Activated CD4-positive, CD25-positive, alpha-beta regulatory T cell treated with anti-CD3 and anti-CD28 coated beads, Interleukin-2, amount 50 U/mL, for 24 hours (primary cell): ENCODE data around the gene USF3.
A peak's percentile ranks its signal among the peaks of the same experiment; 100 is the strongest.

Source experiments
- ATAC-seq, 2 donors: fragments of 150-1000 bp; cut with Tn5 transposase; one replicate each; pipeline ENCODE4 v1.10.0; 2021; ENCODE audit warnings: mild to moderate bottlenecking in 1 of 2, moderate library complexity in 1 of 2

The USF3 gene

DNA sequence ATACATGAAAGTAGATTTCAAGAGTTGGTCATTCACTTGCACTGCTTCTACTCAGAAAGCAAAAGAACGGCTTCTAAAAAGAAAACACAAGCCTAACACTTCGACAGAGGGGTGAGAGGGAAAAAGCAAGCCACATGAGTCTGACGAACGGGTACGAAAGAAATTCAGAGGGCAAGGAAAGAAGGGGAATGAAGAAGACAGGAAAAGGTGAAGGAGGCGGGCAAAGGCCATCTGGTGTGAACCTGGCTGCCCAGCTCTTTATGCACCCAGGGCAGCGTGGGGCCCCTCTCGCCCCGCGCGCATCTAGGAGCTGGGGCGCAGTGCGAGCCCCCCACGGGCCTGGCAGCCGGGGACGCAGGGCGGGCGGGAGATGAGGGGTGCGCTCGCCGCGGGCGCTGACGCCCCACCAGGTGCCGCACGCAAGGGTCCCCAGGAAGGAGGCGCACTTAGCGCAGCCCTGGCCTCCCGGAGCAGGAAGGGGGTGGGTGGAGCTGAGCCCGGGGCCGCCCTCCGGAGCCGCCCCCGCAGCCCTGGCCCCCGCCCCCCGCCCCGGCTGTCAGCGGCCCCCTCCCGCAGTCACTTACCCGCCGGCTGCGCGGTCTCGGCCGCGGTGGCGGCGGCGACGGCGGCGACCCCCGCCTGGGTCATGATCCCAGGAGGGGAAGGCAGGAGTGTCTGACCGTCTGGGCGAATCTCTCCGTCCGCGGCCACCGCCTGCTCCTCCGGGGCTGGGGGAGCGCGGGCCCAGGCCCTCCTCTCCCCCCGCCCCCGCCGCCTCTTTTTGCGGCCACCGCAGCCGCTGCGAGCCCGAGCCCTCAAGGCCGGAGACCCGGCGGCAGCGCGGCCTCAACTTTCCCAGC lies at the start of gene USF3:
Gene USF3 (minus strand): TSS at position 857 of the 860 bp plus-strand sequence. CDS start 21,764 bp downstream, outside the sequence.
- peak; percentile 64 to 71 for ATAC-seq

DNA sequence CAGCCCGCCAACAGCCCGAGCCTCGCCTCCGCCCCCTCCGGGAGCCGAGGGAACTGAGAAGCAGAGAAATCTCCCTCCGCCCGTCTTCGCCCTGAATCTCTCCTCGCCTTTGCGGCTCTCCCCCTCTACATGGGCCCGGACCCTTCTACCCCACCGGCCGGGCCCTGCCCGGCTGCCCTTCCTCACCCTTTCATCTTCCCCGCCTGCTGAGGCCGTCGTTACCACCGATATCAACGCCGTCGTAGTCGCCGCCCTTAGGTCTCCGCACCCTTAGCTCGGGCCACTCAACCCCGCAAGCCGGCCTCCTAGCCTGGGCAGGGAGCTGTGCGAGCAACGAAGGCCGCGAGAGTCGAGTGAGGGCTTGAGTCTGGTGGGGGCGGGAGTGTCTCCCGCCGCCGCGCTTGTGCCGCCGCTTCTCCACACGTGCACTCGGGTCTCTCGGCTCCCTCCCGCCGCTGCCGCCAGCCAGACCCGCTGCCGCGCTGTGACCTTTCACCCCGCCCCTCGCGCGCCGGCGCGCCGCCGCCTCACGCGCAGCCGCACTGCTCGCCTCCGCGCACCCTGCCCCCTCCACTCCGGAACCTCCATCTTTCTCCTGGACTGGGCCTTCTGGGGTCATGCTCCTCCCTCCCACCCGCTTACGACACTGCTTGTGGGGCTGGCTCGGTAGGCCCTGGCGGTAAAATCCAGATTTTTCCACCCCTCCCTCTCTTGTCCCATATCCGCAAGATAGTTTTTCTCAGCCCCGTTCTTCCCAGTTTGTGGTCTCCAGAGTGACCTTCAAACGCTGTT lies 49.5 kb upstream of the USF3 start, which contains the start of gene NAA50:
Gene NAA50 (minus strand): TSS at position 494 of the 792 bp plus-strand sequence. CDS start 300 bp downstream, at position 194.
- ATAC-seq, result peak; percentile 65 to 70

DNA sequence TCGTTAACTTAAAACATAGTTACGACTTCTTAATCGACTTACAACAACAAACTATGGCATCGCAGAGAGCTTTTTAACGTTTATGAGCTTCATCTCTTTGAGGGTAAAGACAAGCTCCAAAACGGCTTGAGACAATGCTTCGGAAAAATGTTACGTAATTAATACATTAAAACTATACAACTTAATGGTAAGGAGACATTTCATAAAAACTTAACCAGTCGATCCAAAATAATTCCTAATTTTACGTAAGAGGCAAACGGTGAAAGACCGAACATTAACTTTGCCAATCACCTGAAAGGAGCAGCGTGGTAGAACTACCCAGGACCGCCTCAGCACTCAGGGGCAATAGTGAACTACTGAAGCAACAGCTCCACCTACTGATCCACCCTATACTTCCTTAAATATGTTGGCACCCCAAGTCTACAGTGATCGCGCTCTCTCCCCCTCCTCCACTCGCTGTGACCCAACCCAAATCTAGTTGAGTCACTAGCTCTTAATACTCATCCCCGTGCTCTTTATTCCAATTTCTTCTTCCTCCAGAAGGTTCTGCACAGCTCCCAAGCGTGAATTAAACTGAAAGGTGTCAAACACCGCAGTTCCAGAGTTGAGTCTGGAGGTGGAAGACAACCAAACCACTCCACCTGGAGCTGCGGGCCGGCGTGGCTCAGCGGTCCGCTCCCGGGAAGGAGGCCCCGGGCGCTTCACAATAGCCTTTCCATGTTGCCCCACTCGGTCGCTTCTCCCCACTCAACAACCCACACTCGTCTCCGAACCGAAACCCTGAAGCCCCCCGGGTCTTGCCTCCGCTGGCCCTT lies 48.7 kb upstream of the USF3 start:
- peak; percentile 70 to 75 for ATAC-seq

- ATAC-seq, result no peak
These were observed 46.7 kb upstream of the USF3 start for GRCh38 chr3:113743006-113743630.

GRCh38 chr3:113741620-113742019 lies 45.2 kb upstream of the USF3 start:
- ATAC-seq, result no peak

- ATAC-seq, result no peak
These were observed 44.6 kb upstream of the USF3 start for GRCh38 chr3:113741086-113741485.

DNA sequence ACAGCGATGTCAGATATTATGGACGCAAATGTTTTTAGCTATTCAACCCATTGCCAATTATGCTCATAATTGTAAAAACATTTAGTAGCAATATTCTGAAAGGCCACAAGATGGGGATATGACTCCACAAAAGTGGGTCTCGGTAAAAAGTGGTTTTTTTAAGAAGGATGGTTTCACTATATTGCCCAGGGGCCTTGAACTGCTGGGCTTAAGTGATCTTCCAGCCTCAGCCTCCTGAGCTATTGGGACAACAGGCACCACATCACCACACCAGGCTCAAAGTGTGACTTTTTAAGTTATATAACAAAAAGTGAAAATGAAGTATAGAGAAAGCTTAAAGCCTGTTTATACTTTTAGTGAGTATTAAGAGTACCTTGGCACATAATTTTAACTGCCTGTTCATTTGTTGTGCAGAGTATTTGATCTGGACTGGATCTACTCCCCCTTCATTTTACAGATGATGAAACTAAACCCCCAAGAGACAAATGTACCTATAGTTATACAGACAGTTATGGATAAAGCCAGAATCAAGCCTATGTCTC lies 40.2 kb upstream of the USF3 start:
- ATAC-seq, result peak; percentile 64 to 69

DNA sequence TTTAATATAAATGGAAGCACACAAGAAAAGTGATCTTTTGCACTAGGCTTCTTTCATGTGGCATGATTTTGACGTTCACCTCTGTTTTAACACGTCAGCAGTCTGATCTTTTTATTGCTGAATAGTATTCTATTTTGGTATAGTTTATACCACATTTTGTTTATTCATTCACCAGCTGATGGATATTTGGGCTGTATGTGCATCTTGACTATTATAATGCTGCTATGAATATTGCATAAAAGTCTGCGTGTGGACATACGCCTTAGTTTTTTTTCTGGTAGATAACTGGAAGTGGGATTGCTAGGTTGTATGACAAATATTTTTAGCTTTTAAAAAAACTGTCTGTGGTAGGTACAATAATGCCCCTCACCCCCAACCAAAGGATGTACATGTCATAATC lies 35.3 kb upstream of the USF3 start:
- ATAC-seq, result no peak

GRCh38 chr3:113730550-113730949 lies 34.1 kb upstream of the USF3 start:
- no peak for ATAC-seq

DNA sequence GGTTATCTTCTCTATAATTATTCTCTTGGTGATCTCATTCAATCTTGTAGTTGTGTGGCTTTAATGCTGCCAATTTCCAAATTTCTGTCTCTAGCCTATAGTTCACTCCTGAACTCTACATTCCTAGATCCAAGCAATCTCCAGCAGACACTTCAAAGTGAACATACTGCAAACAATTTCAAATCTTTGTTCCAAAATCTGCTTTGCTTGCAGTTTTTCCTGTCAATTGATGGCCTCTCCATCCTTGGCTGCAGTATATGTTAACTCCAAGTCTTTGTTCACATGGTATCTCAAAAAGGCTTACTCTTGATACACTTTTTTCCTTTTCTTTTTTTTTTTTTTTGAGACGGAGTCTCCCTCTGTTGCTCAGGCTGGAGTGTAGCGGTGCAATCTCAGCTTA lies 32.2 kb upstream of the USF3 start:
- no peak for ATAC-seq

DNA sequence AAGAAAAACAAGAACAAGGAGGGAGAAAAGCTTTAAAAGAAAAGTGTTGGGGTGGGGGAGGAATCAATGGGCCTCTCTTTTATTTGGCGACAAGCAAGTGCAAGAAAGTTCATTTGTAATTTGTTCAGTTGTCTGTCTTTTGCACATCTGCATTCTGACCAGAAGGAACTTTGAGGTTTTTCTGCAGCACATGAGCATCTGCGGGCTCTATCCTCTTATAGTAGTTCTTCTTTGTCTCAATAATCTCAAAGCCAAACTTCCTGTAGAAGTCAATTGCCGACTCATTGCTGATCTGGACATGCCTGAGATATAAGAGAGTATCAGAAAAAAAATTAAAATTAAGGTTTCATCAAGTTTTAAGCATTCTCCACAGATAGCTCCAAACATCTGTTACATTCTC lies 25.2 kb upstream of the USF3 start:
- no peak for ATAC-seq

- ATAC-seq, result no peak
These were observed 23.3 kb upstream of the USF3 start for GRCh38 chr3:113719758-113720157.

DNA sequence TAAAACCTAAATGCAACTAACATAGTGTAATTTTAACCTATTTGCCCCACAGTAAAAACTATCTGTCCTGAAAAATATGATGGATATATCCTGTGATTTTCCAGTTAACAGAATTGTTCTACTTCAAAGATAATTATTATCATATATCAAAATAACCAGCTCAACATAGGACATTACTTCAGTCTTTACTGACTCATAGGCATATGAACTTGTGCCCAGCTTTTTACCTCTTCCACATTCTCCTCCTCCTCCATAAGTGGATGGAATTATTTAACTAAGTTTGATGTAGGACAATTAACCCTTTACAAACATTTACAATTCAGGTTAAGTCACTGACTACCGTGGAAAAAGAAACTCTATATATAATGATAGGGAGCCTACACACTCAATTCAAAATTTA lies 22.9 kb upstream of the USF3 start:
- ATAC-seq, result no peak

DNA sequence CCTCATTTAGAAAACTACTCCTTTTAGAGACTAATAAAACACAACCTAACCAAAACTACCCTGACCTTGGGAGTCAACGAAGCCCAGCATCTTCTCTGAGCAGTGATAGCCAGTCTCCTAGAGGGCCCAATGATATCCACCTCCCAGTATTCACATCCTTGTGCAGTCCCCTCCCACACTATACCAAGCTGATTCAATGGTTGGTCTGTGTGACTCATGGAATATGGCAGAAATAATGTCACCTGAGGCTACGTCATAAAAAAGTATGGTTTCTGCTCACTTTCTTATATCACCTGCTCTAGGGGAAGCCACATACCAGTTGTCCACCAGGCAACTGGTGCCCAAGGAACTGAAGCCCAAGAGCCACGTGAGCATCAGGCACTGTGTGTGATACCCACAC lies 21.4 kb upstream of the USF3 start:
- peak; percentile 97 to 98 for ATAC-seq

DNA sequence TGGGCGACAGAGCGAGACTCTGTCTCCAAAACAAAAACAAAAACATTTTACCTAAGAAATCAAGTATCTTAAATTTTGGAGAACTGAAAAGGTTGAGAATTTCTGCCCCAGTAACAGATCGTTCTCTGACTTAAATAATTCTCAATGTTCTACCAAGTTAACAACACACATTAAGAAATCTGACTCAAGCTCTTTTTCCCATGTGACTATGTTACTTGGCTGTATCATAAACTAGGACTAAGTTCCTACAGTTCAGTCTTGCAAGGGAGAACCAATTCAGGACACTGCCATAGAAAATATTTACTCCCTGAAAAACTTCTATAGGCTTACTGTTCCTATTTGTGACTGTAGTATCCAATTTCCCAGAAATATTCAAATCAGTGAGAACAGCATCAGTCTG lies 20.9 kb upstream of the USF3 start:
- ATAC-seq, result no peak

- ATAC-seq, result no peak
These were observed 18.3 kb upstream of the USF3 start for GRCh38 chr3:113714702-113715101.

- ATAC-seq, result peak in 1 of 2 donors; percentile 41
These were observed 15.7 kb upstream of the USF3 start for GRCh38 chr3:113712129-113712528.

DNA sequence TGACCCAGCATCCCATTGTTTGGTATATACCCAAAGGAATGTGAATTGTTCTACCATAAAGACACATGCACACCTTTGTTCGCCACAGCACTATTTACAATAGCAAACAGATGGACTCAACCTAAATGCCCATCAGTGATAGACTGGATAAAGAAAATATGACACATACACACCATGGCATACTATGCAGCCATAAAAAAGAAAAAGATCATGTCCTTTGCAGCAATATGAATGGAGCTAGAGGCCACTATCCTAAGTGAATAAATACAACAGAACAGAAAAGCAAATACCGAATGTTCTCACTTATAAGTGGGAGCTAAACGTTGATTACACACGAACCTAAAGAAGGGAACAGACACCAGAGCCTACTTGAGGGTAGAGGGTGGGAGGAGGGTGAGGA lies 11.4 kb upstream of the USF3 start:
- ATAC-seq, result no peak

DNA sequence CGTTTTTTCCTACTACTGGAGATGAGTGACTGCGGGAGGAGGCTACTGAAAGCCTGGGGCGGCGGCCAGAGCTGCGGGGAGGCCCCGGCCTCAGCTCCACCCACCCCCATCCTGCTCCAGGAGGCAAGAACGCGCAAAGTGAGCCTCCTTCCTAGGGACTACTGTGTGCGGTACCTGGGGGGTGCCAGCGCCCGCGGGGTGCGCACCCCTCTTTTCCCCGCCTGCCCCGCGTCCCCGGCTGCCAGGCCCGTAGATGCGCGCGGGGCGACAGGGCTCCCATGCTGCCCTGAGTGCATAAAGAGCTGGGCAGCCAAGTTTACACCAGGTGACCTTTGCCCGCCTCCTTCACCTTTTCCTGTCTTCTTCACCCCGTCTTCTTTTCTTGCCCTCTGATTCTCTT lies 2.5 kb upstream of the USF3 start:
- no peak for ATAC-seq

DNA sequence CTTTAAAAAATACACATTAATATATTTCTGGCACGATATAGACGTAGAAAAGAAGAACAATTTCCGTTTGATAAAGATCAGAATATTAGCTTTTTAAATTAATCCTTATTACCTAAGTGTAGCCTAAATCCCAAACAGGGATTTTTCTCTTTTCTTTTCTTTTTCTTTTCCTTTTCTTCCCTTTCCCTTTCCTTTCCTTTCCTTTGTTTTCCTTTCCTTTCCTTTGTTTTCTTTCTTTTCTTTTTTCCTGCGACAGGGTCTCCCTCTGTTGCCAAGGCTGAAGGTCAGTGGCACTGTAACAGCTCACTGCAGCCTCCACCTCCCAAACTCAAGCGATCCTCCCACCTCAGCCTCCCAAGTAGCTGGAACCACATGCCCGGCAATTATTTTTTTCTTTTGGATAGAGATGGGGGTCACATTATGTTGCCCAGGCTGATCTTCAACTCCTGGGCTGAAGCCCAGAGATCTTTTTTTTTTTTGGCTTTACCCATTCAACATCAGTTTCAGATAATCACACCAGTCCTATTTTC lies 1.8 kb upstream of the USF3 start:
- ATAC-seq, result no peak

- no peak for ATAC-seq
These were observed 1.2 kb upstream of the USF3 start for GRCh38 chr3:113697500-113698090.
